Measurements from ENCODE around the gene GLP1R. TPM values are rescaled to one million over a fixed set of nuclear protein-coding genes. Genes with fewer than 3 reads are reported as not detected.

Gene GLP1R
- polyA plus RNA-seq, 1 donor from 2014 or later, result 0.06 TPM

GRCh38 chr6:39040080-39040673 is 8.4 kb upstream of the GLP1R start:
- no peaks in the 10 kb centered on the region for H3K9me2 ChIP-seq (ENCODE audit: insufficient read depth, low read length)
- H3K27me3 ChIP-seq (ENCODE audit: insufficient read depth, low read depth, low read length), result no peaks in the 10 kb centered on the region
- no peak overlapping the region for H3K4me2 ChIP-seq (ENCODE audit: low read length)
- H3K9me3 ChIP-seq (ENCODE audit: low read length), result no peaks in the 10 kb centered on the region
- no peak overlapping the region for H3K9ac ChIP-seq (ENCODE audit: low read length)
- no peaks in the 10 kb centered on the region for H3F3A ChIP-seq (ENCODE audit: insufficient read depth, low read length, poor library complexity, severe bottlenecking)
- TF ChIP-seq MXI1 (conservative IDR thresholded peaks at IDR 0.05; ENCODE audit: poor library complexity, severe bottlenecking) (no peak), SMC3 (conservative IDR thresholded peaks at IDR 0.05; ENCODE audit: poor library complexity) (no peak), EZH2 (IDR thresholded peaks at IDR 0.05; ENCODE audit: borderline replicate concordance, insufficient read depth, low read length, poor library complexity, severe bottlenecking) (no peak), TAF1 (IDR thresholded peaks at IDR 0.05; ENCODE audit: low read depth) (no peak), POLR2AphosphoS5 (IDR thresholded peaks at IDR 0.05) (no peak), EP300 (conservative IDR thresholded peaks at IDR 0.05; ENCODE audit: poor library complexity, severe bottlenecking) (no peak), RAD21 (conservative IDR thresholded peaks at IDR 0.05) (no peak)
- TF ChIP-seq, protein P1, sequence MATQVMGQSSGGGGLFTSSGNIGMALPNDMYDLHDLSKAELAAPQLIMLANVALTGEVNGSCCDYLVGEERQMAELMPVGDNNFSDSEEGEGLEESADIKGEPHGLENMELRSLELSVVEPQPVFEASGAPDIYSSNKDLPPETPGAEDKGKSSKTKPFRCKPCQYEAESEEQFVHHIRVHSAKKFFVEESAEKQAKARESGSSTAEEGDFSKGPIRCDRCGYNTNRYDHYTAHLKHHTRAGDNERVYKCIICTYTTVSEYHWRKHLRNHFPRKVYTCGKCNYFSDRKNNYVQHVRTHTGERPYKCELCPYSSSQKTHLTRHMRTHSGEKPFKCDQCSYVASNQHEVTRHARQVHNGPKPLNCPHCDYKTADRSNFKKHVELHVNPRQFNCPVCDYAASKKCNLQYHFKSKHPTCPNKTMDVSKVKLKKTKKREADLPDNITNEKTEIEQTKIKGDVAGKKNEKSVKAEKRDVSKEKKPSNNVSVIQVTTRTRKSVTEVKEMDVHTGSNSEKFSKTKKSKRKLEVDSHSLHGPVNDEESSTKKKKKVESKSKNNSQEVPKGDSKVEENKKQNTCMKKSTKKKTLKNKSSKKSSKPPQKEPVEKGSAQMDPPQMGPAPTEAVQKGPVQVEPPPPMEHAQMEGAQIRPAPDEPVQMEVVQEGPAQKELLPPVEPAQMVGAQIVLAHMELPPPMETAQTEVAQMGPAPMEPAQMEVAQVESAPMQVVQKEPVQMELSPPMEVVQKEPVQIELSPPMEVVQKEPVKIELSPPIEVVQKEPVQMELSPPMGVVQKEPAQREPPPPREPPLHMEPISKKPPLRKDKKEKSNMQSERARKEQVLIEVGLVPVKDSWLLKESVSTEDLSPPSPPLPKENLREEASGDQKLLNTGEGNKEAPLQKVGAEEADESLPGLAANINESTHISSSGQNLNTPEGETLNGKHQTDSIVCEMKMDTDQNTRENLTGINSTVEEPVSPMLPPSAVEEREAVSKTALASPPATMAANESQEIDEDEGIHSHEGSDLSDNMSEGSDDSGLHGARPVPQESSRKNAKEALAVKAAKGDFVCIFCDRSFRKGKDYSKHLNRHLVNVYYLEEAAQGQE (IDR thresholded peaks at IDR 0.05; ENCODE audit: borderline replicate concordance), result no peak
- TF ChIP-seq, protein P2, sequence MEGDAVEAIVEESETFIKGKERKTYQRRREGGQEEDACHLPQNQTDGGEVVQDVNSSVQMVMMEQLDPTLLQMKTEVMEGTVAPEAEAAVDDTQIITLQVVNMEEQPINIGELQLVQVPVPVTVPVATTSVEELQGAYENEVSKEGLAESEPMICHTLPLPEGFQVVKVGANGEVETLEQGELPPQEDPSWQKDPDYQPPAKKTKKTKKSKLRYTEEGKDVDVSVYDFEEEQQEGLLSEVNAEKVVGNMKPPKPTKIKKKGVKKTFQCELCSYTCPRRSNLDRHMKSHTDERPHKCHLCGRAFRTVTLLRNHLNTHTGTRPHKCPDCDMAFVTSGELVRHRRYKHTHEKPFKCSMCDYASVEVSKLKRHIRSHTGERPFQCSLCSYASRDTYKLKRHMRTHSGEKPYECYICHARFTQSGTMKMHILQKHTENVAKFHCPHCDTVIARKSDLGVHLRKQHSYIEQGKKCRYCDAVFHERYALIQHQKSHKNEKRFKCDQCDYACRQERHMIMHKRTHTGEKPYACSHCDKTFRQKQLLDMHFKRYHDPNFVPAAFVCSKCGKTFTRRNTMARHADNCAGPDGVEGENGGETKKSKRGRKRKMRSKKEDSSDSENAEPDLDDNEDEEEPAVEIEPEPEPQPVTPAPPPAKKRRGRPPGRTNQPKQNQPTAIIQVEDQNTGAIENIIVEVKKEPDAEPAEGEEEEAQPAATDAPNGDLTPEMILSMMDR (IDR thresholded peaks at IDR 0.05; ENCODE audit: poor library complexity, severe bottlenecking), result no peak
- no peak overlapping the region for H3K4me3 ChIP-seq (ENCODE audit: low read length)
- no peak overlapping the region for H3K27ac ChIP-seq (ENCODE audit: low read length)
- H2AFZ ChIP-seq (ENCODE audit: low read depth, low read length), result no peak overlapping the region
- H4K20me1 ChIP-seq (ENCODE audit: insufficient read depth), result no peaks in the 10 kb centered on the region
- no peaks in the 10 kb centered on the region for H3K36me3 ChIP-seq (ENCODE audit: insufficient read depth, low read length)
- no peaks in the 10 kb centered on the region for H3K79me2 ChIP-seq (replicated peaks; ENCODE audit: insufficient read depth, low read length)

- no peak overlapping the region for H3K4me3 ChIP-seq (ENCODE audit: low read length)
- H3K27ac ChIP-seq (ENCODE audit: low read length), result no peak overlapping the region
- H3K79me2 ChIP-seq (replicated peaks; ENCODE audit: insufficient read depth, low read length), result no peaks in the 10 kb centered on the region
- H3F3A ChIP-seq (ENCODE audit: insufficient read depth, low read length, poor library complexity, severe bottlenecking), result no peaks in the 10 kb centered on the region
- H3K4me2 ChIP-seq (ENCODE audit: low read length), result no peak overlapping the region
- H3K9me3 ChIP-seq (ENCODE audit: low read length), result no peaks in the 10 kb centered on the region
- no peaks in the 10 kb centered on the region for H3K36me3 ChIP-seq (ENCODE audit: insufficient read depth, low read length)
- H2AFZ ChIP-seq (ENCODE audit: low read depth, low read length), result no peak overlapping the region
- H4K20me1 ChIP-seq (ENCODE audit: insufficient read depth), result no peaks in the 10 kb centered on the region
- TF ChIP-seq POLR2AphosphoS5 (IDR thresholded peaks at IDR 0.05) (no peak), SMC3 (conservative IDR thresholded peaks at IDR 0.05; ENCODE audit: poor library complexity) (no peak), TAF1 (IDR thresholded peaks at IDR 0.05; ENCODE audit: low read depth) (no peak), EP300 (conservative IDR thresholded peaks at IDR 0.05; ENCODE audit: poor library complexity, severe bottlenecking) (no peak), RAD21 (conservative IDR thresholded peaks at IDR 0.05) (no peak)
- TF ChIP-seq, protein P1 (IDR thresholded peaks at IDR 0.05; ENCODE audit: borderline replicate concordance), result no peak
- TF ChIP-seq, protein P2 (IDR thresholded peaks at IDR 0.05; ENCODE audit: poor library complexity, severe bottlenecking), result no peak
- no peaks in the 10 kb centered on the region for H3K27me3 ChIP-seq (ENCODE audit: insufficient read depth, low read depth, low read length)
- H3K9ac ChIP-seq (ENCODE audit: low read length), result no peak overlapping the region
- H3K9me2 ChIP-seq (ENCODE audit: insufficient read depth, low read length), result no peaks in the 10 kb centered on the region
Measured at GRCh38 chr6:39041072-39041471, 7.5 kb upstream of the GLP1R start.

Measured in neural cell (in vitro differentiated cells).